Activated CD4-positive, alpha-beta T cell treated with anti-CD3 and anti-CD28 coated beads for 36 hours (primary cell): ENCODE results near the gene DDC. TPM values are rescaled to one million over a fixed set of nuclear protein-coding genes. Genes with fewer than 3 reads are reported as not detected.

Source experiments
- ATAC-seq: fragments of 200-7000 bp; cut with Tn5 transposase; one replicate; pipeline ENCODE4 v1.10.0; 2021; ENCODE audit warnings: mild to moderate bottlenecking, moderate library complexity
- CTCF ChIA-PET: fragments of 350-600 bp; sonication (Branson Sonifier 250); formaldehyde crosslinking; loops from one replicate; lab custom pipeline; 2021; ENCODE audit warnings: antibody characterized with exemption; lab: Charles Lee
- POLR2A ChIA-PET: fragments of 350-600 bp; sonication (Branson Sonifier 250); formaldehyde crosslinking; loops from one replicate; lab custom pipeline; 2021; ENCODE audit warnings: antibody characterized with exemption, inconsistent platforms; lab: Charles Lee
- DNase-seq: peaks from one replicate; pipeline ENCODE4 v3.0.0-alpha.2; 2020
- H3K27ac Mint-ChIP-seq: one replicate; pipeline ENCODE4 v1.8.0; 2021; ENCODE audit warnings: mixed read lengths
- H3K27me3 Mint-ChIP-seq: one replicate; pipeline ENCODE4 v1.8.0; 2021; ENCODE audit warnings: mixed read lengths
- H3K36me3 Mint-ChIP-seq: one replicate; pipeline ENCODE4 v1.8.0; 2021; ENCODE audit warnings: low read depth, mixed read lengths
- H3K4me1 Mint-ChIP-seq: one replicate; pipeline ENCODE4 v1.8.0; 2021; ENCODE audit warnings: mixed read lengths
- H3K4me3 Mint-ChIP-seq: one replicate; pipeline ENCODE4 v1.8.0; 2021; ENCODE audit warnings: mild to moderate bottlenecking, moderate library complexity, mixed read lengths
- H3K9me3 Mint-ChIP-seq: one replicate; pipeline ENCODE4 v1.8.0; 2021; ENCODE audit warnings: low read depth, mixed read lengths
- intact Hi-C, 2 experiments: fragments of 100-400 bp; cut with DNase I in 1 of 2; cut with micrococcal nuclease in 1 of 2; formaldehyde crosslinking; loops; one replicate each; pipeline versions ENCODE4 v1.14.2 to v1.15.1; 2022 to 2024; cut with DNase I, micrococcal nuclease
- total RNA-seq, 2 experiments: library from RNA; stranded (reverse); gene quantifications; one replicate each; pipeline ENCODE4 v1.2.3, GENCODE V29; 2021

Gene DDC, protein sequence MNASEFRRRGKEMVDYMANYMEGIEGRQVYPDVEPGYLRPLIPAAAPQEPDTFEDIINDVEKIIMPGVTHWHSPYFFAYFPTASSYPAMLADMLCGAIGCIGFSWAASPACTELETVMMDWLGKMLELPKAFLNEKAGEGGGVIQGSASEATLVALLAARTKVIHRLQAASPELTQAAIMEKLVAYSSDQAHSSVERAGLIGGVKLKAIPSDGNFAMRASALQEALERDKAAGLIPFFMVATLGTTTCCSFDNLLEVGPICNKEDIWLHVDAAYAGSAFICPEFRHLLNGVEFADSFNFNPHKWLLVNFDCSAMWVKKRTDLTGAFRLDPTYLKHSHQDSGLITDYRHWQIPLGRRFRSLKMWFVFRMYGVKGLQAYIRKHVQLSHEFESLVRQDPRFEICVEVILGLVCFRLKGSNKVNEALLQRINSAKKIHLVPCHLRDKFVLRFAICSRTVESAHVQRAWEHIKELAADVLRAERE
- total RNA-seq: under 1 TPM; 0.28 to 0.53 TPM

DNA sequence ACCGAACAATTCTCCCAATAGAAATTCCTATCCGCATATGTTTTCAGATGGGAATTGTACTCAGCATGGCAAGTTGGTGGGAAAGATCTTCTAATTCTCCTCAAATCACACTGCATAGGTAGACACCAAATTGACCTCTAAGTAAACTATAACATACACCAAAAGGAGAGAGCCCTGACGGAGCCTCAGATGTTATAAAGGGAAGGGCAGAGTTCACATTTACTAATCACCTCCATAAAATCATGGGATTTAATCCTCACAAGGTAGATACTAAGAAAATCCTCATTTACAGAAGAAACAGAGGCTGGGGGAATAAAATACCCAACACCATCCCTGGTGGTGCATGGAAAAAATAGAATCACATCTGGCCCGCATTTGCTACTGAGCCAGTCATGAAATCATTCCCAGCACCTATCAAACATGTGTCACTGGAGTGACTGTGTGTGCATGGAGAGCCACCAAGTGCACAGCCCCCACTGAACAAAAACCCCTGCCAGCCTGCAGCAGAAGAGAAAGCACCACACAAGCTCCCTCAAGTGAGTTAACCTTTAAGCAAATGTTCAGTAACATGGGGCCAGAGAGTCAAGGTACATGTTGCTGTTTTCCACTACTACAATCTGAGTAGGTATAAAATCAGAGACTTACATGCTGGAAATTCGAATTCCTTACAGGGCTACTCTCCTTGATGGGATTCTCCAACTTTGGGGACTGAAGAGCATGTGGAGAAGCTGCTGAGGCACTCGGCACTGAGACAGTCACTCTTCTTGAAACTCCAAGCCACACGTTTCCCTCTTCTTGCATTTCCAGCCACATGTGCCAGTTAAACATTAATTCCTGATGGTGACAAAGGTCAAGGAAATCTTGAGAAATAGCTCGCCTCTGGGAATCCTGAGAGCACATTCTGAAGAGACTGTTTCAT lies at the start of gene DDC:
Gene DDC, minus strand, starts transcription at position 766 of the 919 bp plus-strand sequence. CDS start 21,320 bp downstream, outside the sequence.
- ChIA-PET CTCF (interaction anchor here (0.8 to 1.0 kb wide), 2 partner anchors 30 to 97 kb away, joined by 3 read pairs; no protein-coding TSS in a partner anchor), POLR2A (no interaction called here)
- no peaks in the 10 kb centered on the region for H3K36me3 Mint-ChIP-seq

DNA sequence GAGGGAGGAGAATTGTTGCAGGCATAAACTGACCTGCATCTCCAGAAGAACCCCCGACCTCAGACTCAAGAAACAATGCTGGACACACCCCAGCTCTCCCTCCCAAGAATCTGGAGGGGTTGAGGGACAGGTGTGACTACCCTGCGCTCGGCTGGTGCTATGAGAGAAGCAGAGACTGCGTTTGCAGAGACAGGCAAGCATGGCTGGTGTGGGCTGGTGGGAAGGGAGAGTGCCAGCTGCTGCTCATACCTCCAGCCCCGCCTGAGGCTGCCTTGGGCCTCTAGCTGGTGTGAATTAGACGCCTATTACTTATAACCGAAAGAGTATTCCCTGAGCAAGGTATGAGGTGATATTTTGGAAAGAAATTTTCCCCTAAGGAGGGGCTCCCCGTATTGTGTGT lies 48.3 kb upstream of the DDC start:
- H3K4me3 Mint-ChIP-seq: no peak overlapping the region
- H3K27ac Mint-ChIP-seq: no peak overlapping the region
- no peaks in the 10 kb centered on the region for H3K9me3 Mint-ChIP-seq
- ChIA-PET CTCF (interaction anchor here (1.2 kb wide), 1 partner anchor 9 kb away, joined by 3 read pairs; no protein-coding TSS in a partner anchor), POLR2A (no interaction called here)
- peaks cover 3% of the 10 kb centered on the region for H3K27me3 Mint-ChIP-seq
- H3K36me3 Mint-ChIP-seq: no peaks in the 10 kb centered on the region
- ATAC-seq (no peak), DNase-seq (no peak)
- H3K4me1 Mint-ChIP-seq: peaks cover 19% of the 10 kb centered on the region
- intact Hi-C loops: loop anchor here (5.0 kb wide), 6 partner anchors 49 to 529 kb away; partner anchors contain the start of gene ZPBP (in 1 of the 2)

More for the DNA sequence above, at the start of gene DDC:
- Mint-ChIP-seq H3K27ac (no peak within 1 kb of the TSS), H3K9me3 (no peaks in the 10 kb centered on the region), H3K4me3 (no peak within 1 kb of the TSS), H3K4me1 (no peaks in the 10 kb centered on the region), H3K27me3 (peaks cover 8% of the 10 kb centered on the region)
- ATAC-seq (no peak), DNase-seq (no peak)
- intact Hi-C loops: no loop called here

DNA sequence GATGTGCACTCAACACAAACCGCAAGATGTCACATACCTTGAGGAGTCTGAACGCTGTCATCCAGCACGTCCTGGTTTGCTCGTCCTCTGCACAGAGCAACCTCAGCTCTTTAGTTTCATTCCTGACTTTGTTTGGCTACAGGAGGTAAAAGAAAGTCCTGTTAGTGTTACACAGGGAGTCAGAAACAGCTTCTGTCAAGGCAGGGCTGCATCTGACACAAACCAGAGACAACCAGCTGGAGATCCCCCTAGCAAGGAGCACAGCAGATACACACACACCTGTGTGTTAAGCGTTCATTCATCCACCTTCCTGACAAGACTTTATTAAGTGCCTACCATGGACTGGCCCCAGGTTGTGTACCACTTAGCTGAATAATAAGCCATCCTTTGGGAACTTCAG lies 47.5 kb upstream of the DDC start:
- ATAC-seq: no peak
- ChIA-PET POLR2A (no interaction called here), CTCF (interaction anchor here (1.2 to 1.8 kb wide), 2 partner anchors 10 to 11 kb away, joined by 3 to 5 read pairs; no protein-coding TSS in a partner anchor)
- H3K4me3 Mint-ChIP-seq: no peak overlapping the region
- DNase-seq: no peak
- no peaks in the 10 kb centered on the region for H3K9me3 Mint-ChIP-seq
- peaks cover 26% of the 10 kb centered on the region for H3K4me1 Mint-ChIP-seq
- intact Hi-C loops: loop anchor here (5.0 kb wide), 6 partner anchors 50 to 530 kb away; partner anchors contain the start of gene ZPBP (in 1 of the 2)
- no peak overlapping the region for H3K27ac Mint-ChIP-seq
- H3K27me3 Mint-ChIP-seq: peaks cover 3% of the 10 kb centered on the region
- peaks cover under 1% of the 10 kb centered on the region for H3K36me3 Mint-ChIP-seq

DNA sequence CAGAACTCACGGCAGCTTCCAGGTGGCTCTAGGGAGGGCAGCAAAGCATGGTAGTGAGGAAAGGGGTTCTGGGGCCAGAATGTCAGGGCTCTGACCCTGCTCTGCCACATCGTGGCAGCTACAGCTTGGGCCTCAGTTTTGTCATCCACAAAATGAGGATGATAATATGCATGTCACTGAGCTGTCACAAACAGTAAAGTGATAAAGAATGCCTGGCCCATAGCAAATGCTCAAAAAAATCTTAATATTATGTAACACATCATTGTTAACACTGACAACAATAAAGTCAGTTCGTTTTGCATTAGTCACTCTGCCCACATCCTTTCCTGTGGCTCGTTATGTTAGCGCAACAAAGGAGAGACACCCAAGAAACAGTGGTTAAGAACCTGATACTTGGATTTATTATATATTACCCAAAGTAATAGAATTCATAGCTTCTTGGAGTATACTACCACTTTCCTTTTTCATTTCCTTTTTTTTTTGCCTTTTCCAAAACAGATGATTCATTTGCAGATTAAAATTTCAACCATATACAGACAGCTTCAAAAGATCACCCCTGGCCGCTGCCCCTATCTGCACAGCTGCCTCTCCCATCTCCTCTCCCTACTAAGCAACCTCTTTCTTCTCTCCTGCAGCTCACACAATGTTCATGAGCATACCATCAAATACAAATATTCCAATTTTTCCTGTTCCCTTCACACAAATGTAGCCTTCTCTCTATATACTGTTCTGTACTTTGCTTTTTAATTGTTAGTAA lies 45.5 kb upstream of the DDC start:
- intact Hi-C loops: loop anchor here (5.0 kb wide), 6 partner anchors 52 to 532 kb away; partner anchors contain the start of gene ZPBP (in 1 of the 2)
- H3K27ac Mint-ChIP-seq: no peak overlapping the region

DNA sequence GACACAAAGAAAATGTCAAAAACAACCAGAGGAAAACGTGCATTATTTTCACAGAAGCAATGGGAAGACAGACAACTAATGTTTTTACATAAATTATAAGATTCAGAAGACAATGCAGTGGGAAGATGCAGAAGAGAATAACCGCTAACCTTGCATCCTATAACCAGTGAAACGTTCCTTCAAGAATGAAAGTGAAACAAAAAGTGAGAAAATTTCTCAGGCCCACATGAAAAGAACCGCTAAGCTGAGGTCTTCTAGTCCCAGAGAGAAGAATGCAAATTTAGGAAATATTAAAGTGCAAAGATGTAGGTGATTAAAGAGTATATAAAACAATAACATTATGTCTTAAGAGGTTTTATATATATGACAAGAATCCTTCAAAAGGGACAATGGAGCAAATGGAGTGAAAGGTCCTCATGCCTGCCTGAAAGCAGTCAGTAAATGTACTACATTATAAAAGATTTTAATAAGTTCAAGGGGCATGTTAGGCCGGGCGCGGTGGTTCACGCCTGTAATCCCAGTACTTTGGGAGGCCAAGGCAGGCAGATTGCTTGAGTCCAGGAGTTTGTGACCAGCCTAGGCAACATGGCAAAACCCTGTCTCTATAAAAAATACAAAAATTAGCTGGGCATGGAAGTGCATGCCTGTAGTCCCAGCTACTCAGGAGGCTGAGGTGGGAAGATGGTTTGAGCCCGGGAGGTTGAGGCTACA lies 43.1 kb upstream of the DDC start:
- peaks cover 3% of the 10 kb centered on the region for H3K27me3 Mint-ChIP-seq
- peaks cover 29% of the 10 kb centered on the region for H3K4me1 Mint-ChIP-seq
- peaks cover 3% of the 10 kb centered on the region for H3K36me3 Mint-ChIP-seq
- ChIA-PET POLR2A (no interaction called here), CTCF (interaction anchor here (1.1 to 1.7 kb wide), 3 partner anchors 10 to 552 kb away, joined by 4 read pairs; no protein-coding TSS in a partner anchor)
- DNase-seq (no peak), ATAC-seq (peak; percentile 69)
- no peaks in the 10 kb centered on the region for H3K9me3 Mint-ChIP-seq
- no peak overlapping the region for H3K27ac Mint-ChIP-seq
- H3K4me3 Mint-ChIP-seq: no peak overlapping the region
- intact Hi-C loops: loop anchor here in 1 of 2 experiments (1.0 kb wide), 1 partner anchor 13 kb away; no protein-coding TSS in a partner anchor

More for the DNA sequence above, 45.5 kb upstream of the DDC start:
- ChIA-PET POLR2A (no interaction called here), CTCF (interaction anchor here (0.6 to 1.1 kb wide), 2 partner anchors 22 to 468 kb away, joined by 3 to 5 read pairs; no protein-coding TSS in a partner anchor)
- Mint-ChIP-seq H3K9me3 (no peaks in the 10 kb centered on the region), H3K27me3 (peaks cover 3% of the 10 kb centered on the region), H3K4me3 (no peak overlapping the region), H3K36me3 (peaks cover 3% of the 10 kb centered on the region), H3K4me1 (peaks cover 29% of the 10 kb centered on the region)
- DNase-seq (peak; percentile 69), ATAC-seq (peak; percentile 80)

DNA sequence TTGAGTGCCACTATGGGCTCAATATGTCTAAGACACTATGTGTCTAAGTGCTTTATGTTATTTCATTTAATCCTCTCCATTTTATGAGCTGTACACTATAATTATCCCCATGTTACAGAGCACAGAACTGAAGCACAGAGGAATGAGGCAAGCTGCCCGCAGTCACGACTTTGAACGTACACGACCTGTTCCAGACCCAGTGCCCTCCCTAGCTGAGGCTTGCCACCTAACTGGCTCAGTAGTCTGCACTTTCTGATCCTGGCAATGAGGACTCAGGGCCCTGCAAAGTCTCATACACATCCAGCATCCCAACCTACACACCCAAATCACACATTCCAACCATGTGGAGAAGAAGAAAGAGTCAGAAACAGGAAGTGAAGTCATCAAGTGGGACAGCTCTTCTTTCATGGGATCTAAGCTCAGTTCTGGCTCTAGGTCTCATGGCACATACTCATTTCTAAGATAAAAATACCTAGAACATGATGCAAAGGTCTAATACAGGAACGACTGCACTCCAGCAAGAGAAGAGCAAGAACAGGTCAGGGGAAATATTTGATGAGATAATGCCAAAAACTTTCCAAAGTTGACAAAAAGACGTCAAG lies 42.4 kb upstream of the DDC start:
- Mint-ChIP-seq H3K4me1 (peaks cover 29% of the 10 kb centered on the region), H3K27ac (no peak overlapping the region), H3K4me3 (no peak overlapping the region), H3K27me3 (no peaks in the 10 kb centered on the region), H3K36me3 (peaks cover 3% of the 10 kb centered on the region), H3K9me3 (no peaks in the 10 kb centered on the region)
- intact Hi-C loops: loop anchor here in 1 of 2 experiments (1.0 kb wide), 1 partner anchor 12 kb away; no protein-coding TSS in a partner anchor
- ChIA-PET CTCF (interaction anchor here (1.1 to 1.7 kb wide), 4 partner anchors 9 to 553 kb away, joined by 3 to 4 read pairs (median 4); no protein-coding TSS in a partner anchor), POLR2A (interaction anchor here (0.6 kb wide), 1 partner anchor 204 kb away, joined by 3 read pairs; no protein-coding TSS in a partner anchor)
- DNase-seq (no peak), ATAC-seq (no peak)

DNA sequence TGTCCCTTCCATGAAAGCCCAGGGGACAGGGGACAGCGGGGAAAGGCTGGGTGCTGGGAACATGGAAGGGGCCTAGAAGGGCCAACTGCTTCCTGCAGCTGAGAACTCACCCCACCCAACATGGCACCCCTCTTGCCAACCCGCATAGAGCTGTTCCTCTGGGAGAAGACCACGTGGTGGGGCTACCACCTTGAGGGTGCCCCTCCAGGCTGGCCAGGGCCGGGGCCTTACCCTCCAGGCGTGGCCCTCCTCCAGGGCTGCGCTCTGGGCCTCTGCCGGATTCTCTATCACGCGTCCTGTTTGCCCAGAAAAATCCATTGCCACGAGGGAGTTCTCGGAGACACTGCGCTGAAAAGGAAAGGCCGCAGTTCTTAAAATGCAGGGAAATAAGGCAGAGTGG lies 39.9 kb upstream of the DDC start:
- H3K27me3 Mint-ChIP-seq: no peaks in the 10 kb centered on the region
- ATAC-seq (no peak), DNase-seq (no peak)
- intact Hi-C loops: no loop called here
- peaks cover 3% of the 10 kb centered on the region for H3K36me3 Mint-ChIP-seq
- ChIA-PET CTCF (no interaction called here), POLR2A (no interaction called here)
- no peak overlapping the region for H3K27ac Mint-ChIP-seq
- peaks cover 14% of the 10 kb centered on the region for H3K4me1 Mint-ChIP-seq
- H3K4me3 Mint-ChIP-seq: no peak overlapping the region
- H3K9me3 Mint-ChIP-seq: no peaks in the 10 kb centered on the region

DNA sequence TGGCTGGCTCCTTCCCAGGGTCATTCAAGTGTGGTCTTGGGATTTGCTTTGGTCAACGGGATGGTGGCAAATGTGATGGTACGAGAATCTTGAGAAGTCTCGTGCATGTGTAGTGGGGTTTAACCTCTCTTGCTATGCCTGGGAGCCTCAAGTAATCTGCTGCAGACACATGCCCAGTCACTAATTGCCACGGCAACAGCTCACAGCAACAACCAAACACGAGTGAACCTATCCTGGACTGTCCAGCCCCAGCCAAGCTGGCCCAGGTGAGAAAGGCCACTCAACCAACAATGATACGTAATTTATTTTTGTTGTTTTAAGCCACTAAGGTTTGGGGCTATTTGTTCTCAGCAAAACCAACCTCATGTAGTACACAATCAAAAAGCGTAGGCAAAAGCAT lies 38.1 kb upstream of the DDC start:
- ChIA-PET CTCF (interaction anchor here (0.7 kb wide), 2 partner anchors 179 to 525 kb away, joined by 3 read pairs; no protein-coding TSS in a partner anchor), POLR2A (no interaction called here)
- ATAC-seq: no peak
- no peak overlapping the region for H3K27ac Mint-ChIP-seq
- intact Hi-C loops: no loop called here
- DNase-seq: no peak
- H3K4me1 Mint-ChIP-seq: peaks cover 8% of the 10 kb centered on the region
- no peaks in the 10 kb centered on the region for H3K9me3 Mint-ChIP-seq
- no peaks in the 10 kb centered on the region for H3K27me3 Mint-ChIP-seq
- H3K36me3 Mint-ChIP-seq: peaks cover 3% of the 10 kb centered on the region
- H3K4me3 Mint-ChIP-seq: no peak overlapping the region

DNA sequence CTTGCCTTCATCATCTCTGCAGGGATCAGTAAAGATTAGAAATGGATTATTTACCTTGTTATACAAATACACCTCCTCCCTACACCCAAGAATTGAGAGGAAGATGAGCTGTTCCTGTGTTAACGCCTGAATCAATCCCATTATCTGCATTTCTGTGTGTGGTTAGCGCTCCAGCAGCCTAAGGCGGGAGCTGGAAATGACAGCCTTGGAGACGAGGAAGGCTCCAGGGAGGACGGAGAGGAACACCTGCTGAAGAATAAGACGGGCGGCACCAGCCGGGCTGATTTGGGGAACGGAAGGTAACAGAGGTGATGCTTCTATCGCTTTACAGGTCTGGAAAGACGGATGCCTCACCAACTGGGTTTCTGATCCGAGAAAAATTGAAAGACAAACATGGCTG lies 34.2 kb upstream of the DDC start:
- H3K4me1 Mint-ChIP-seq: peaks cover 14% of the 10 kb centered on the region
- H3K36me3 Mint-ChIP-seq: no peaks in the 10 kb centered on the region
- DNase-seq (no peak), ATAC-seq (no peak)
- ChIA-PET CTCF (interaction anchor here (0.7 to 0.8 kb wide), 2 partner anchors 33 to 420 kb away, joined by 3 read pairs; no protein-coding TSS in a partner anchor), POLR2A (no interaction called here)
- no peak overlapping the region for H3K4me3 Mint-ChIP-seq
- intact Hi-C loops: loop anchor here (5.0 kb wide), 3 partner anchors 63 to 233 kb away; no protein-coding TSS in a partner anchor
- no peak overlapping the region for H3K27ac Mint-ChIP-seq
- H3K9me3 Mint-ChIP-seq: no peaks in the 10 kb centered on the region
- H3K27me3 Mint-ChIP-seq: no peaks in the 10 kb centered on the region
